ENCODE results near the gene SHROOM1.

Gene SHROOM1, protein sequence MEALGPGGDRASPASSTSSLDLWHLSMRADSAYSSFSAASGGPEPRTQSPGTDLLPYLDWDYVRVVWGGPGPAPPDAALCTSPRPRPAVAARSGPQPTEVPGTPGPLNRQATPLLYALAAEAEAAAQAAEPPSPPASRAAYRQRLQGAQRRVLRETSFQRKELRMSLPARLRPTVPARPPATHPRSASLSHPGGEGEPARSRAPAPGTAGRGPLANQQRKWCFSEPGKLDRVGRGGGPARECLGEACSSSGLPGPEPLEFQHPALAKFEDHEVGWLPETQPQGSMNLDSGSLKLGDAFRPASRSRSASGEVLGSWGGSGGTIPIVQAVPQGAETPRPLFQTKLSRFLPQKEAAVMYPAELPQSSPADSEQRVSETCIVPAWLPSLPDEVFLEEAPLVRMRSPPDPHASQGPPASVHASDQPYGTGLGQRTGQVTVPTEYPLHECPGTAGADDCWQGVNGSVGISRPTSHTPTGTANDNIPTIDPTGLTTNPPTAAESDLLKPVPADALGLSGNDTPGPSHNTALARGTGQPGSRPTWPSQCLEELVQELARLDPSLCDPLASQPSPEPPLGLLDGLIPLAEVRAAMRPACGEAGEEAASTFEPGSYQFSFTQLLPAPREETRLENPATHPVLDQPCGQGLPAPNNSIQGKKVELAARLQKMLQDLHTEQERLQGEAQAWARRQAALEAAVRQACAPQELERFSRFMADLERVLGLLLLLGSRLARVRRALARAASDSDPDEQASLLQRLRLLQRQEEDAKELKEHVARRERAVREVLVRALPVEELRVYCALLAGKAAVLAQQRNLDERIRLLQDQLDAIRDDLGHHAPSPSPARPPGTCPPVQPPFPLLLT

DNA sequence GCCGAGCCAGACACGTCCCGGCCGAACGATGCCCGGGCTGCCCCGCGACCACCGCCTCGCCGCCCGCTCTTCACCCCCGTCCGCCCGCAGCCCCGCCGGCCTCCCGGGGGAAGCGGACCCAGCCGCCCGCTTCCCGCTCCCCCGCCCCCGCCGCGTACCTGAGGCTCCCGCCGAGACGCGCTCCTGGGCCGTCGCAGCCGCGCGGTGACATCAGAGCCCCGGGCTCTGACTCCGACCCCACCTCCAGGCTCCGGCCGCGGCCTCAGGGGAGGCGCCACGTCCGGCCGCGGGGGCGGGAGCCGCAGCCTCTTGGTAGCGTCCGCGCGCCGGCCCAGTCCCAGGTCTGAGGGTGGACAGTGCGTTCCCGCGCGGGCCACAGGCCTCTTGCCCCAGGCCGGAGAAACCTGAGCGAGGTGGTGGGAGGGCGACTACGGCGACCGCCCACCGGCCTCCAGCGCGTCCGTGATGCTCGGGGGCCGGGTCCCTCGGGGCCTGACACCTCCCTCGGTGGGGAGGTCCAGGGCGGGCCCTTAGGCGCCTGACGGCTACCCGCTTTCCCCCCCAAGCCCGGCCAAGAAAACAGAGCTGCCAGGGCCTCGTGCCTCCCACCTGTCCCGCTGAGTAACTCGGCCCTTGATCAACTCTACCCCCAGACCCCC lies at the start of gene SHROOM1:
Gene SHROOM1, minus strand, starts transcription at position 212 of the 659 bp plus-strand sequence. CDS start 4,507 bp downstream, outside the sequence.
- H3K27me3 Mint-ChIP-seq: peaks cover 66% of the 10 kb centered on the region
- peaks cover 39% of the 10 kb centered on the region for H3K4me1 Mint-ChIP-seq
- no peaks in the 10 kb centered on the region for H3K9me3 Mint-ChIP-seq
- peak; percentile 45 to 47 for DNase-seq
- ATAC-seq: peak; percentile 62
- peak within 1 kb of the TSS; percentile 63 to 93 for H3K27ac Mint-ChIP-seq
- peak within 1 kb of the TSS; percentile 91 to 95 for H3K4me3 Mint-ChIP-seq

DNA sequence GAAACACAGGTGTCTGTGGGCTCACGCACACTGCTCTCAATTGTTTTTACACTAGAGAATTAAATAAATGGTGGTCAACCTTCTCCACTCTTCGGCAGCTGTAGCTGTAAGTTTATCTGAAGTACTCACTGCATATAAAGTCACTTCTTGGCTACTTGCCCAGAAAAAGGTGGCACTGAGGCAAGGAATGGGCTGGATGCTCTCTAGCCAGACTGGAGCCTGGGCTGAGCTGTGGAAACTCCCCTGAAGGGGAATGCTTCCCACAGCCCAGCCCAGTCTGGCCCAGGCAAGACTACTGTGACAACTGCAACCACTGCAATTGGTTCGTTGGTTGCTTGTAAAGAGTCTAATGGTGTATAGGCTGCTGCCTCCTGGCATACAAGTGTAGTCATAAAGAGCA lies 47.5 kb upstream of the SHROOM1 start:
- no peak for DNase-seq
- Mint-ChIP-seq H3K27me3 (no peaks in the 10 kb centered on the region), H3K9me3 (no peaks in the 10 kb centered on the region), H3K27ac (no peak overlapping the region), H3K4me3 (no peak overlapping the region), H3K4me1 (no peaks in the 10 kb centered on the region)
- no peak for ATAC-seq

DNA sequence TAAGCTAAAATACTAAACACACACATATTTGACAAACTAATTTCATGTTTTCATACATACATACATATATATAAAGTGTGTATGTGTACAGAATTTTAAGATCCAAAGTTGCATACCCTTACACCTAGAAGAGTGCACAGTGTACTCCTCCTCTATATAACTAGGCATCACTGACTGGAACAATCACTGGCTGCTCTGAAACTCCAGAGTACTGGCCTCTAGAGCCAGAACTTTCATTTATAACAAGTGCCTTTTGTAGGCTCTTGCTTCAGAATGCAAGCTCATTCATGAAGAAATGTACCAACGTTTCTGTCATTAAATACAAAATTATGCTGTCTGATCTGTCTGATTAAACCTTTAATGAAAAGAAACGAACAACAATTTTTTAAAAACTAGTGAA lies 47.0 kb upstream of the SHROOM1 start:
- ATAC-seq: no peak
- Mint-ChIP-seq H3K9me3 (no peaks in the 10 kb centered on the region), H3K27ac (no peak overlapping the region), H3K4me3 (no peak overlapping the region), H3K27me3 (no peaks in the 10 kb centered on the region), H3K4me1 (no peaks in the 10 kb centered on the region)
- DNase-seq: no peak

DNA sequence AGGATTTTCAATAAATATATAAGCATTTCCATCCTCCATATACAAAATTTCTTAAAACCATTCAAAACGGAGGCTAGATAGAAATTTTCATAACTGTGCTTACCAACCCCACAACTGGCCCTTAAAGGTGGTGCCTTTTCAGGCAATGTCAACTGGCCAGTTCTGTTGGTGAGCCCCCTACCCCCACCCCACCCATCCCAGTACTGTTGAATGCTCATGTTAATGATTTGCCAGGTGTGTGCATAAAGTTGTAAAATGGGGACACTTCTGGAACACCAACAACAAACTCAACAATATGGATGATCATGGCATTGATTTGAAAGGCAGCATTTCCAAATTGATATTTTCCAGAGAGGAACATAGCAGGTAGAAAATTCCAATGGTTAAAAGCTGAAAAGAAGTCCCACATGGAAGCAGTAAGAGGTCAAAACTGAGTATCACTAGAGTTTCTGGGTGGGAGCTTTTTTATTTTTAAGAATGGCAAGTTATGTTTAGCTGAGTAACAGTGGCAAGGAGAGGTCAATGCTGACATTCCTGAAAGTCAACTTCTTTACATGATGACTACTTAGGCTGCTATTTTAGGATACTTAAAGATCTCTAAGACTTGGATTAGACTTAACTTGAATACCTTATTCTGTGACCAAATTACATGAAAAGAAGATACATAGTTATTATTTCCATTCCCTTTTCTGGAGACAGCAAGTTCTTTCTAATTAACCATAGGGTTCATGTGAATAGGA lies 45.7 kb upstream of the SHROOM1 start:
- ATAC-seq (no peak), DNase-seq (no peak)
- H3K9me3 Mint-ChIP-seq: no peaks in the 10 kb centered on the region
- no peak overlapping the region for H3K4me3 Mint-ChIP-seq
- H3K27ac Mint-ChIP-seq: no peak overlapping the region
- no peaks in the 10 kb centered on the region for H3K27me3 Mint-ChIP-seq
- no peaks in the 10 kb centered on the region for H3K4me1 Mint-ChIP-seq

DNA sequence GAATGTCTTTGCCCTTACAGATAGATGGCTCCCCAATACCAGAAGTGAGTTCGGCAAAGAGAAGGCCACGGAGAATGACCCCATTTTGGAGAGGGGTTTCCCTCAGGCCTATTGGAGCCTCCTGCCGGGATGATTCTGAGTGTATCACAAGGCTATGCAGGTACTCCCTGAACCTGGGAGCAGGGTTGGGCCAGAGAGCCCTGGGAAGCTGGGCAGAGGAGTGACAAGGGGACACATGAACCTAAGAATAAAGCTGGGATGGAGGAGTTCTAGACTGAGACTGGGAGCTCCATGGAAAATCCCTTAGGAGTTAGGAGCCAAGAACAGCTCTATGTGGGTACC lies 43.5 kb upstream of the SHROOM1 start:
- H3K27ac Mint-ChIP-seq: no peak overlapping the region

DNA sequence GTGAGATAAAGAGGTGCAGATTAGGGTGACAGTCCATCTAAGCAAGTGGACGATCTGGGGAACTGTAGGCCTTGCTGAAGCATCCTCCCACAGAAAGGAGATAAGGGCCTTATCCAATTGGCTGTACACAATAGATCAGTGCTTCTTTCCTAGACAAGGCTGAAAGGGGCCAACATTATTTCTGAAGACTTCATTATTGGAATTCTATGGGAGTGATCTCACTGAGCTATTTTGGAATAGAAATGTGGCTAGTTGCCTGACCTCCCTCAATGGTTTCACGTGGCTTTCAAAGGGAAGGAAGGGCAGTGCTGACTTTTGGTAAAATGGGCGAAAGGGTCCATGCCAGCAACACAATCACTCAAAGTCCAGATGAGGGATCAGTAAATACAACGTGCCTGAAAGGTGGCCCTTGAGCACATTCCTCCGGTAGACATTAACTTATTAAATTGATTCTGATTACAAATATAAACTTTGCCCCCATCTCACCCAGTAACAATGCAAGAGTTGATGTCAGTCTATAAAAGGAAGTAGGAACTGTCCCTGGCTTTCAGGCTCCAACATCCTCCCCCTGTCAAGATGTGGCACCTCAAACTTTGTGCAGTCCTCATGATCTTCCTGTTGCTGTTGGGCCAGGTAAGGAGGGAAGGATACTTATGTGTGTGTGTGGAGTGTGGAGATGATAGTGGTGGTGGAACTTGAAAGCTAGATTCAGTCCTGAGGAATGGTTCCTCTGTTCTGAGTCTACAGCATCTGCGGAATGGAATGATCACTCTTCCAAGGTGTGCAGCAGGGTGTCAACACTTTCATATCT lies 42.9 kb upstream of the SHROOM1 start, which contains the start of gene LEAP2:
Gene LEAP2, plus strand, starts transcription at position 550 of the 811 bp plus-strand sequence. Its CDS starts 27 bp downstream, at position 577.
- Mint-ChIP-seq H3K4me3 (no peak within 1 kb of the TSS), H3K27ac (peak within 1 kb of the TSS in 1 of 2 donors; percentile 9), H3K27me3 (no peaks in the 10 kb centered on the region), H3K9me3 (no peaks in the 10 kb centered on the region), H3K4me1 (peaks cover 14% of the 10 kb centered on the region)
- DNase-seq (no peak), ATAC-seq (no peak)

More for the DNA sequence above, 43.5 kb upstream of the SHROOM1 start:
- Mint-ChIP-seq H3K27me3 (no peaks in the 10 kb centered on the region), H3K9me3 (no peaks in the 10 kb centered on the region), H3K4me3 (no peak overlapping the region), H3K4me1 (peaks cover 8% of the 10 kb centered on the region)
- ATAC-seq (no peak), DNase-seq (no peak)

DNA sequence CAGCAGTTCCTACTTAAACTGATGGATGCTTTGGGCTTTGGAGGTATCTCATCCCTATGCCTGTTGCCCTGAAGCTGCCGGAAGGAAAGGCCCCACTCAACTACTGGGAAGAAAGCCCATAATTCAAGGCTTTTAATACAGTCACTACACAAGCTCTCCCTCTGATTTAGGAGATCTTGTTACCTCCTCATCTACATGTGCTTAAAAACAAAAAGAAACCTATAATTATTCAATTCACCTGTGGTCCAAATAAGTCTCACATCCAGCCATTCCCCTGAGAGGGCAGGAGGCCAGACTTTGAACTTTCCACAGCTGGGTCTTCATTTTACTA lies 42.3 kb upstream of the SHROOM1 start:
- Mint-ChIP-seq H3K9me3 (no peaks in the 10 kb centered on the region), H3K27ac (peak overlapping the region in 1 of 2 donors; percentile 9), H3K4me1 (peaks cover 20% of the 10 kb centered on the region), H3K27me3 (no peaks in the 10 kb centered on the region), H3K4me3 (no peak overlapping the region)
- DNase-seq: no peak
- ATAC-seq: no peak

DNA sequence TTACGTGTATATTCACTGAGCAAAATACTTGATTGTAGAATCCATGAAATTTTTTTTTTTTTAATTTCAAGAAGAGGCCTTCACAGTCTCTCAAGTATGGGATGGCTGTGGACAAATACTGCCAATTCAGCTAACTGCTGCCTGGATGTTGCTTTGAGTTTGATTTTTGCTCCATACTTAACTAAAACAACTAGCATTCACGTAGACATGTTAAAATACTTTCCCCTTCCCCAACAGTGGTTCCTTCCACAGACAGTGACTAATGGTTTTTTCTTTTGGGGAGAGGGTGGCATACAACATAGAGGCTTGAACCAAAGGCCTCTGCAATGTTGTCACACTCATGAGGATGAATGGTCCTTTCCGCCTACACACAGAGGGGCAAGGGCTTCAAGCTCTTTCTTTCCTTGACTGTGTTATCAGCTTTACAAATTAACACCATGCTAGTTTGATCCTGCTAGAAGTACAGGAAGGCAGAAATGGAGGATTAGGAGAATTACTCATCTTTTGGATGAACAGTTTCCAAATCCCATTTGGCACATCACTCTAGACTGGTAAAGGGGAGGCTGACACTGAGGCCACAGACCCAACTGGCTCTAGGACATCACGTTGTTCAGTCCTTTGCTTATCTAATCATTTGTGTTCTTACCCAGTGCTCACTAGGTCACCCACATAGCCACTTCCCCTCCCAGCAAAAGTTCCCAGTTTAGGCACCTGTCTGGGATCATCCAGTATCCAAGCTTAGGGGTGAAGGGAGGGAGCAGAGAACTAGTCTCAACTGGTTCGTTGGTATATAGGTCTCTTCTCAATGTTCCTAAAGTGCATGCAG lies 41.2 kb upstream of the SHROOM1 start:
- no peak overlapping the region for H3K27ac Mint-ChIP-seq
- ATAC-seq: no peak
- no peak overlapping the region for H3K4me3 Mint-ChIP-seq
- no peaks in the 10 kb centered on the region for H3K27me3 Mint-ChIP-seq
- H3K9me3 Mint-ChIP-seq: no peaks in the 10 kb centered on the region
- H3K4me1 Mint-ChIP-seq: peaks cover 28% of the 10 kb centered on the region
- DNase-seq: no peak

DNA sequence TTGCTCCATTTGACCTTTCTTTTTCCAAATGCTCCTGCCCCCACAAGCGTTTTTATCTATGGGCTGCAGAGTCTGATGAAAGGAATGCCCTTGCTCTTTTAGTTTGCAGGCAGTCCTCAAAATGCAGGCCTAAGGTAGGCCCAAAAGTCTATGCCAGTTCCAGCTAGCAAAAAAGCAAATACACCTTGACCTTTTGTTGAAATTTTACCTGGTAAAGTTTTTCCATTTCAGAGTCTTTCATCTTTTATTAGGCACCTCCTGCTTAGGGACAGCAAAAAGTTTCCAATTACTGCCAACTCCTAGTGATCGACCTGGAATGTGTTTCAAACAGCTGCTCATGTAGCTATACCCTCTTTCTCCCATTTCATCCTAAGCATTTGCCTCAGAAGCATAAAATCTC lies 40.4 kb upstream of the SHROOM1 start:
- no peak overlapping the region for H3K4me3 Mint-ChIP-seq
- H3K27ac Mint-ChIP-seq: peak overlapping the region in 1 of 2 donors; percentile 33
- H3K27me3 Mint-ChIP-seq: no peaks in the 10 kb centered on the region
- ATAC-seq: no peak
- H3K4me1 Mint-ChIP-seq: peaks cover 33% of the 10 kb centered on the region
- H3K9me3 Mint-ChIP-seq: no peaks in the 10 kb centered on the region
- no peak for DNase-seq

DNA sequence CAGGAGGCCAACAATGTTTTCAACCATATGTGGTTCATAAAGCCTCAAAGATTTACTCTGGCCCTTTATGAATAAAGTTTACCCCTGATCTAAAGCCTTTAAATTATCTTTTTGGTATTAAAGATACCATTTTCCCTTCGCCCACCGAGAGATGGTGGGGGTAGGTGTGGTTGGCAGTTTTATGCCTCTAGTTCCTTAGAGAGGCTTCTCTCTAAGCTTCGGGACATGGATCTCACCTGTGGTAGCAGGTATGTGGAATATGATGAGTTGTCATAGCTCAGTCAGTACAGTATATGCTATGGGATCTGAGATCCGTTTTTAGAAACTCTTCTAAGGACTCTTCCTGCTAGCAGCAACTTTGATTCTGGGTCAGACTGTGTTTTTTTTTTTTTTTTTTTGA lies 38.3 kb upstream of the SHROOM1 start:
- Mint-ChIP-seq H3K4me1 (peaks cover 41% of the 10 kb centered on the region), H3K4me3 (no peak overlapping the region), H3K27me3 (no peaks in the 10 kb centered on the region), H3K27ac (peak overlapping the region in 1 of 2 donors; percentile 43), H3K9me3 (no peaks in the 10 kb centered on the region)
- DNase-seq (no peak), ATAC-seq (no peak)

DNA sequence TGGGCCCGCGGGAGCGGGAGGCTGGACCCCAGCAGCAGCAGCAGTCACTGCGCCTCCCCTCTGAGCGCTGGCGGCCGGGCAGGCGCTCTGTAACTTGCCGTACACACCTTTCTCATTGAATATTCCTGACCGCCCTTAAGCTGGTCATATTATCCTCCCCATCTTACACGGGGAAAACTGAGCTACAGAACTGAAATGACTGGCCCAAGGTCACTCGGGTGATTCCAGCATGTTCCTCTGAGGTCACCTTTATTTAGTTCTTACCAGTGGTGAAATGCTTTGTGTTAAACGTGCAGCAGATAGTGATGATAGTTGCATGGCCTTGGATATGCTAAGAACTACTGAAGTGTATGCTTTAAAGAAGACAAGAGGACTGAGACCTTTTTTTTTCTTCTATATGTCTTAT lies 36.6 kb upstream of the SHROOM1 start:
- Mint-ChIP-seq H3K27ac (peak overlapping the region; percentile 99), H3K9me3 (no peaks in the 10 kb centered on the region), H3K4me3 (peak overlapping the region; percentile 97 to 98), H3K4me1 (peaks cover 41% of the 10 kb centered on the region), H3K27me3 (no peaks in the 10 kb centered on the region)
- ATAC-seq (no peak), DNase-seq (no peak)

DNA sequence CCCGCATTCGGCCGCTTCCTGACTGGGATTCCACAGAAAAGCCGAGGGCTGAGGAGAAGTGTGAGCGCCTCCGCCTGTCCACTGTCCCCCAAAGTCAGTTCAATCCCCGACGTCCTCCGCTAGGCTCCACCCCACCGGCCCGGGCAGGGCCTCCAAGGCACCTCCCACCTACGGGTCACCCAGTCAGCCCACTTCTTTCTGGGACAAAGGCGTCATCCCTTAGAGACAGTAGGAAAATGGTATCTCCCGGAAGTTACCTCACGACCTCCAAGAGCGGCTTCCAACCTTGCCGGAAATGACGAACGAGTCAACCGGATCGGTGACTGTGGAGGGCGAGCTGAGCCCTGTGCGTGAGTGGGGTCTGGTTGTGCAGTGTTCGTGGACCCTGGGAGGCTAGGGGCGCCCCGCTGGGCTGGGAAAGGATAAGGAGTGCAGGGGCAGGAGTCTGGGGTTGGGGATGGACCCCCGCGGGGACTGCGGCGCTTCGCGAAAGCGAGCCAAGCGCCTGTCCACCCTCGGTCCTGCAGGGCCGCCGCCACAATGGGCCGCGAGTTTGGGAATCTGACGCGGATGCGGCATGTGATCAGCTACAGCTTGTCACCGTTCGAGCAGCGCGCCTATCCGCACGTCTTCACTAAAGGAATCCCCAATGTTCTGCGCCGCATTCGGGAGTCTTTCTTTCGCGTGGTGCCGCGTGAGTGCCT lies 36.0 kb upstream of the SHROOM1 start, which contains the start of the genes GDF9 and UQCRQ:
Gene GDF9, minus strand, starts transcription at position 128 of the 704 bp plus-strand sequence. CDS start 1,936 bp downstream, outside the sequence.
Gene UQCRQ, plus strand, starts transcription at position 301 of the 704 bp plus-strand sequence. Its CDS starts 240 bp downstream, at position 541.
- ATAC-seq (peak; percentile 99), DNase-seq (peak; percentile 88 to 96)
- no peaks in the 10 kb centered on the region for H3K27me3 Mint-ChIP-seq
- peak within 1 kb of the TSS; percentile 99 for H3K27ac Mint-ChIP-seq
- no peaks in the 10 kb centered on the region for H3K9me3 Mint-ChIP-seq
- H3K4me1 Mint-ChIP-seq: peaks cover 41% of the 10 kb centered on the region
- peak within 1 kb of the TSS; percentile 97 to 98 for H3K4me3 Mint-ChIP-seq

DNA sequence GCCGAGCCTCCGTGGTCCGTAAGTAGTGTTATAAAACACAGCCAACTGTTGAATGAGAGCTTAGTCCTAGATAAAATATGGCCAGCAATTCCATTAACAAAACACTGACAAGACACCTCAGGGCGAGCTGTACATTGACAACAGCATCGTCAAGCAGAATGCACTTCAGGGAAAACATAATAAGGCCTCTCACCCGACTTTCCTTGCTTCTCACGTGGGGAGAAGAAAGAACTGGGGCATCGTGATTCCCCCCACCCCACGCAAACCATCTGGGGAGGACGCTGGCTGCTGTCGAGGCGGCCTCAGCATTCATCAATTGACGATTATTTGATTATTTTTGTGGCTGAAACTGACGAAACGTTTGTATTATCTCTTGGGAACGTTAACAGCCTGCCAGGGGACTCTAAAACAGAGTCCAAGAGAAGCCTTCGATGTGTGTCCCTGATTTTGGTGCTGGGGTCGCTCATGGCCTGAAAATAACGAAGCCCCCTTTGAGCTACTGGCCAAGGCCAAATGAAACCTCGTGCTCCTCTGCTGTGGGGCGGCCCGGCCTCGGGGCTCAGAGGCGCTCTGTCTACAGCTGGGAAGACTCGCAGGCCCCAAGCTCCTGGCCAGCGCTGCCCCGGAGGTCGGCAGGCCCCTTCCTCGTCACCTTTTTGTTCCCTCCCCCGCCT lies 35.4 kb upstream of the SHROOM1 start:
- ATAC-seq (peak; percentile 64), DNase-seq (no peak)
- no peaks in the 10 kb centered on the region for H3K9me3 Mint-ChIP-seq
- H3K4me1 Mint-ChIP-seq: peaks cover 41% of the 10 kb centered on the region
- peak overlapping the region; percentile 99 for H3K27ac Mint-ChIP-seq
- H3K27me3 Mint-ChIP-seq: no peaks in the 10 kb centered on the region
- peak overlapping the region; percentile 97 to 98 for H3K4me3 Mint-ChIP-seq
